ENCODE data around the gene SPATS2. TPM values are rescaled to one million over a fixed set of nuclear protein-coding genes. Genes with fewer than 3 reads are reported as not detected.

Gene SPATS2
- total RNA-seq, 1 donor from 2014 or later: 44.5 TPM

GRCh38 chr12:49539406-49540228 lies 172.4 kb downstream of the SPATS2 start:
- DNase-seq (ENCODE audit: low read depth, low spot score): no peak

- no peak for DNase-seq (ENCODE audit: low read depth, low spot score)
These were observed 173.2 kb downstream of the SPATS2 start for GRCh38 chr12:49540229-49541139.

GRCh38 chr12:49541140-49541861 lies 174.0 kb downstream of the SPATS2 start:
- DNase-seq (ENCODE audit: low read depth, low spot score): no peak

- no peak for DNase-seq (ENCODE audit: low read depth, low spot score)
These were observed 174.7 kb downstream of the SPATS2 start for GRCh38 chr12:49541911-49542505.

- DNase-seq (ENCODE audit: low read depth, low spot score): no peak
These were observed 175.4 kb downstream of the SPATS2 start for GRCh38 chr12:49542592-49543160.

- DNase-seq (ENCODE audit: low read depth, low spot score): no peak
These were observed 176.1 kb downstream of the SPATS2 start for GRCh38 chr12:49543221-49543913.

GRCh38 chr12:49543914-49544815 lies 176.9 kb downstream of the SPATS2 start:
- no peak for DNase-seq (ENCODE audit: low read depth, low spot score)

- DNase-seq (ENCODE audit: low read depth, low spot score): no peak
These were observed 178.6 kb downstream of the SPATS2 start for GRCh38 chr12:49545815-49546214.

GRCh38 chr12:49546481-49546880 lies 179.2 kb downstream of the SPATS2 start:
- no peak for DNase-seq (ENCODE audit: low read depth, low spot score)

- DNase-seq (ENCODE audit: low read depth, low spot score): no peak
These were observed 179.9 kb downstream of the SPATS2 start for GRCh38 chr12:49547090-49547690.

GRCh38 chr12:49548481-49548821 lies 181.2 kb downstream of the SPATS2 start:
- no peak for DNase-seq (ENCODE audit: low read depth, low spot score)

- DNase-seq (ENCODE audit: low read depth, low spot score): no peak
These were observed 181.8 kb downstream of the SPATS2 start for GRCh38 chr12:49548822-49549648.

- DNase-seq (ENCODE audit: low read depth, low spot score): no peak
These were observed 182.8 kb downstream of the SPATS2 start for GRCh38 chr12:49549735-49550692.

GRCh38 chr12:49550693-49551252 lies 183.5 kb downstream of the SPATS2 start:
- DNase-seq (ENCODE audit: low read depth, low spot score): no peak

GRCh38 chr12:49552014-49552413 lies 184.8 kb downstream of the SPATS2 start:
- DNase-seq (ENCODE audit: low read depth, low spot score): no peak

- DNase-seq (ENCODE audit: low read depth, low spot score): no peak
These were observed 185.2 kb downstream of the SPATS2 start for GRCh38 chr12:49552425-49552824.

GRCh38 chr12:49552899-49553298 lies 185.6 kb downstream of the SPATS2 start:
- DNase-seq (ENCODE audit: low read depth, low spot score): no peak
